ENCODE measurements around the gene XAGE1A.
"Not testable (repeated sequence)": the region's sequence is repeated elsewhere in the genome, so short reads cannot be mapped to it uniquely, and the experiment has no call there.

The XAGE1A gene, protein sequence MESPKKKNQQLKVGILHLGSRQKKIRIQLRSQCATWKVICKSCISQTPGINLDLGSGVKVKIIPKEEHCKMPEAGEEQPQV

DNA sequence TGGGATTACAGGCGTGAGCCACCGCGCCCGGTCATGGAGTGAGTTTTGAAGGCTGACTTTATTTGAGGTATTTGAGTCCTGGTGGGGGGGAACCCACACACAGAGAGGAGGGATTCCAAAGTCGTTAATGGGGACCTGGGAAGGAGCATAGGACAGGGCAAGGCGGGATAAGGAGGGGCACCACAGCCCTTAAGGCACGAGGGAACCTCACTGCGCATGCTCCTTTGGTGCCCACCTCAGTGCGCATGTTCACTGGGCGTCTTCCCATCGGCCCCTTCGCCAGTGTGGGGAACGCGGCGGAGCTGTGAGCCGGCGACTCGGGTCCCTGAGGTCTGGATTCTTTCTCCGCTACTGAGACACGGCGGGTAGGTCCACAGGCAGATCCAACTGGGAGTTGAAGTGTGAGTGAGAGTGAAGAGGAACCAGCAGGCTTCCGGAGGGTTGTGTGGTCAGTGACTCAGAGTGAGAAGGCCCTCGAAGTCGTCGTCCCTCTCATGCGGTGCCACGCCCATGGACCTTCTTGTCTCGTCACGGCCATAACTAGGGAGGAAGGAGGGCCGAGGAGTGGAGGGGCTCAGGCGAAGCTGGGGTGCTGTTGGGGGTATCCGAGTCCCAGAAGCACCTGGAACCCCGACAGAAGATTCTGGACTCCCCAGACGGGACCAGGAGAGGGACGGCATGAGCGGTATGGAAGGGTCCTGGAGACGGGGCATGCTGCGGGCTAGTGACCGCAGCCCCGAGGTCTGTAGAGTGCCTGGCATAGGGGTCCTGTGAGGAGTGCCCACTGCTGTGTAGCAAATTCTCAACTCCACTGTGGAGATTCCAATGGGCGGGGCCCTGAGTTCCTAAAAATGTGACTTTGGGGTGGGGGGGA lies at the start of gene XAGE1A:
Gene XAGE1A (plus strand): TSS at position 264 of the 874 bp plus-strand sequence. CDS start 1,554 bp downstream, outside the sequence.
- not testable (repeated sequence) for DNase-seq

DNA sequence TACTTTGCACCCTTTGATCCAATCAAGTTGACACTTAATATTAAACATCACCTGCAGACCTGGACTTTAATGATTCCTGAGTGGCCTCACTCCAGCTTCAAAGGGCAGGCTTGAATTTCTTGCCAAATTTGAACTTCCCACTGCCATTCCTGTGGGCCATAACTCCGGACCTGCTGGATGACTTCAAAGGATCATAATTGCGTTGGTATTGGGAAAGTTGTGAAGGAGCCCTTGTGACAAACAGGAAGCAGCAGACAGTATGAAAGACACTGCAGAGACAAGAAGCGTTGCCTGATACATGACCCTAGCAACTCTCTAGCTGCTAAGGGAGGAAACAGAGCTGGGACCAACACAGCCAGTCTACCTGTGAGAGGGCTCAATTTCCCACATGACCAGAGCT lies 43.6 kb upstream of the XAGE1A start:
- not testable (repeated sequence) for DNase-seq

DNA sequence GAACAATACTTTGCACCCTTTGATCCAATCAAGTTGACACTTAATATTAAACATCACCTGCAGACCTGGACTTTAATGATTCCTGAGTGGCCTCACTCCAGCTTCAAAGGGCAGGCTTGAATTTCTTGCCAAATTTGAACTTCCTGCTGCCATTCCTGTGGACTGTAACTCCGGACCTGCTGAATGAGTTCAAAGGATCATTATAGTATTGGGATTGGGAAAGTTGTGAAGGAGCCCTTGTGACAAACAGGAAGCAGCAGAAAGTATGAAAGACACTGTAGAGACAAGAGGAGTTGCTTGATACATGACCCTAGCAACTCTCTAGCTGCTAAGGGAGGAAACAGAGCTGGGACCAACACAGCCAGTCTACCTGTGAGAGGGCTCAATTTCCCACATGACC lies 24.3 kb upstream of the XAGE1A start:
- not testable (repeated sequence) for DNase-seq

DNA sequence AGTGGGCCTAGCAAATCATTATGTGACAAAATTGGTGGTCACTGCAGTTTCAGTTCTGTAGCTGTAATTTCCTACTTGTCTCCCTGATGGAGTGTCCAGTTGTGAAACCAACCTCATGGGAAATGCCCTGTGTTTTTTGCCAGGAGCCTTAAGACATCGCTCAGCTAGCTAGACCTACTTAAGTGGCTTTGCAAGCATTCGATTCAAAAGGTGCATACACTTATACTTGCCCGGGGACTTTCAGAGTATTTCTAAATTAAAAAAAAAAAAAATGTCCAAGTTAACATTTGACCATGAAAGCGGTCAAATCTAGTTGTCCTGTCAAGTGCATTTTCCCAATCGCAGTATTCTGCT lies 788 bp downstream of the XAGE1A start:
- not testable (repeated sequence) for DNase-seq

DNA sequence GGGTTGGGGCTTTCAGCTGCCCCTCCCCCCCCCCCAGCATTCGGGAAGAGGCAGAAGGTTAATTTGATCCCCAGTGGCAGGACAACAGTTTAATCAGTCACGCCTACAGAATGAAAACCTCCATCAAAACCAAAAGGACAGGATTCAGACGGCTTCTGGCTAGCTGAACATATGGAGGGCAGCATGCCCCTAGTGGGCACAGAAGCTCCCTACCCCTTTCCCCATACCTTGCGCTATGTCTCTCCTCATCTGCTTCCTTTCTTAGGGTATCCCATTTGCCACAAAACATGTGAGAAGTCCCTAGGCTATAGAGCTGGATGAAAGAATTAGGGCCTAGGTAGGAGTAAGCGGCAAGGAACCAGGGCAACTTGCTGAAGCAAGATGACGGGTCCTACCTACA lies 5.8 kb downstream of the XAGE1A start:
- not testable (repeated sequence) for DNase-seq

DNA sequence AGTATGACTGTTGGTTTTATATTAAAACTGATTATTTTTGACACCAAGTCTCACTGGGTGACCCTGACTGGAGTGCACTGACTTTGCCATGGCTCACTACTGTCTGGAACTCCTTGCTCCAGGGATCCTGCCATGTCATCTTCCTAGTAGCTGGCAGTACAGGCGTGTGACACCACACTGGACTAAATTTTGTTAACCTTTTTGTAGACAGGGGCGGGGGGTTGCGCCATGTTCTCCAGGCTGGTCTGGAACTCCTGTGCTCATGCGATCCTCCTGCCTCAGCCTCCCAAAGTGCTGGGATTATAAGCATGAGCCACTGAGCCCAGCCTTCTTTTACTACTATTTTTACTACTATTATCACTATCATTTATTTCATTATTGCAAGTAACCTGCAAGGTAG lies 8.9 kb downstream of the XAGE1A start:
- DNase-seq, result no peak

DNA sequence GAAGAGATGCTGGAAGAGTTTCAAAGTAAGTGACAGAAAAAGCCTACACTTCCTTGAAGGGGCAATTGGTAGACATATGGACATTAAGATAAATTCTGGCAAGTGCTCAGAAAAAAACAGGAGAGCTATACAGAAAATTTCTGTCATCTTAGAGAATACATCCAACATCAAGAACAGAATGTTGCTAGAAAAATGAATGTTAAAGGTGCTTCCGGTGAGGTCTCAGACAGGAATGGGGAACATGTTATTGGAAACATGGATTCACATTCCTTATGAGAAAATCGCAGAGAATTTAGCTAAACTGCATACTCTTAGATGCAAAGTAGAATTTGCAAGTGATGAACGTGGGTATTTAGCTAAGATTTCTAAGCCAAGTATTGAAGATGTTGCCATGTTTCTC lies 11.7 kb downstream of the XAGE1A start:
- no peak for DNase-seq

DNA sequence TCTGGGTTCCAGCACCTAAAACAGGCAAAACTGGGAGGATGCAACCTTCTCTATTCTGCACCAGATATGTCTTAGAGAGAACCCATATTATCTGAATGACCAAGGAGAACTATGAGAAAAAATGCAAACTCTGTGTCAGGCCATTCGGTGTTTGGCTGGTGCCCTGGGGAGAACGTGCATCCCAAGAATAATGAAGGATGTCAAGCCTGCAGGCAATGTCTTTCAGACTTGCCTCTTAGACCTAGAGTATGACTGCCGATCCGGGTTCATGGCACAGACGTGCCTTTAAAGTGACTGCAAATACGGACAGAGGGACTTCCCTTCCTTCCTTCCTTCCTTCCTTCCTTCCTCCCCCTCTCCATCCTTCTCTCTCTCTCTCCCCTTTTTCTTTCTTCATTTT lies 14.3 kb downstream of the XAGE1A start:
- no peak for DNase-seq

DNA sequence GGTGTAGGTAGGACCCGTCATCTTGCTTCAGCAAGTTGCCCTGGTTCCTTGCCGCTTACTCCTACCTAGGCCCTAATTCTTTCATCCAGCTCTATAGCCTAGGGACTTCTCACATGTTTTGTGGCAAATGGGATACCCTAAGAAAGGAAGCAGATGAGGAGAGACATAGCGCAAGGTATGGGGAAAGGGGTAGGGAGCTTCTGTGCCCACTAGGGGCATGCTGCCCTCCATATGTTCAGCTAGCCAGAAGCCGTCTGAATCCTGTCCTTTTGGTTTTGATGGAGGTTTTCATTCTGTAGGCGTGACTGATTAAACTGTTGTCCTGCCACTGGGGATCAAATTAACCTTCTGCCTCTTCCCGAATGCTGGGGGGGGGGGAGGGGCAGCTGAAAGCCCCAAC lies 15.5 kb downstream of the XAGE1A start:
- DNase-seq, result not testable (repeated sequence)

DNA sequence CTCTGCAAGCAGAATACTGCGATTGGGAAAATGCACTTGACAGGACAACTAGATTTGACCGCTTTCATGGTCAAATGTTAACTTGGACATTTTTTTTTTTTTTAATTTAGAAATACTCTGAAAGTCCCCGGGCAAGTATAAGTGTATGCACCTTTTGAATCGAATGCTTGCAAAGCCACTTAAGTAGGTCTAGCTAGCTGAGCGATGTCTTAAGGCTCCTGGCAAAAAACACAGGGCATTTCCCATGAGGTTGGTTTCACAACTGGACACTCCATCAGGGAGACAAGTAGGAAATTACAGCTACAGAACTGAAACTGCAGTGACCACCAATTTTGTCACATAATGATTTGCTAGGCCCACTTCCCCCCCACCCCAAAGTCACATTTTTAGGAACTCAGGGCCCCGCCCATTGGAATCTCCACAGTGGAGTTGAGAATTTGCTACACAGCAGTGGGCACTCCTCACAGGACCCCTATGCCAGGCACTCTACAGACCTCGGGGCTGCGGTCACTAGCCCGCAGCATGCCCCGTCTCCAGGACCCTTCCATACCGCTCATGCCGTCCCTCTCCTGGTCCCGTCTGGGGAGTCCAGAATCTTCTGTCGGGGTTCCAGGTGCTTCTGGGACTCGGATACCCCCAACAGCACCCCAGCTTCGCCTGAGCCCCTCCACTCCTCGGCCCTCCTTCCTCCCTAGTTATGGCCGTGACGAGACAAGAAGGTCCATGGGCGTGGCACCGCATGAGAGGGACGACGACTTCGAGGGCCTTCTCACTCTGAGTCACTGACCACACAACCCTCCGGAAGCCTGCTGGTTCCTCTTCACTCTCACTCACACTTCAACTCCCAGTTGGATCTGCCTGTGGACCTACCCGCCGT lies 20.7 kb downstream of the XAGE1A start:
- DNase-seq, result not testable (repeated sequence)

DNA sequence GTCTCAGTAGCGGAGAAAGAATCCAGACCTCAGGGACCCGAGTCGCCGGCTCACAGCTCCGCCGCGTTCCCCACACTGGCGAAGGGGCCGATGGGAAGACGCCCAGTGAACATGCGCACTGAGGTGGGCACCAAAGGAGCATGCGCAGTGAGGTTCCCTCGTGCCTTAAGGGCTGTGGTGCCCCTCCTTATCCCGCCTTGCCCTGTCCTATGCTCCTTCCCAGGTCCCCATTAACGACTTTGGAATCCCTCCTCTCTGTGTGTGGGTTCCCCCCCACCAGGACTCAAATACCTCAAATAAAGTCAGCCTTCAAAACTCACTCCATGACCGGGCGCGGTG lies 21.3 kb downstream of the XAGE1A start, which contains the start of gene XAGE1B:
Gene XAGE1B (minus strand): TSS at position 77 of the 339 bp plus-strand sequence. CDS start 1,536 bp downstream, outside the sequence.
- not testable (repeated sequence) for DNase-seq

DNA sequence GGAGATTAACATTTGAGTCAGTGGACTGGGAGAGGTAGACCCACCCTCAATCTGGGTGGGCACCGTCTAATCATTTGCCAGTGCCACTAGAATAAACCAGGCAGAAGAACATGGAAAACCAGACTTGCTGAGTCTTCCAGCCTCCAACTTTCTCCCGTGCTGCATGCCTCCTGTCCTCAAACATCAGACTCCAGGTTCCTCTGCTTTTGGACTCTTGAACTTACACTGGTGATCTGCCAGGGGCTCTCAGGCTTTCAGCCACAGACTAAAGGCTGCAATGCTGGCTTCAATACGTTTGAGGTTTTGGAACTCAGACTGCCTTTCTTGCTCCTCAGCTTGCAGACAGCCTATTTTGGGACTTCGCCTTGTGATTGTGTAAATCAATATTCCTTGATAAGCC lies 45.4 kb downstream of the XAGE1A start:
- not testable (repeated sequence) for DNase-seq

DNA sequence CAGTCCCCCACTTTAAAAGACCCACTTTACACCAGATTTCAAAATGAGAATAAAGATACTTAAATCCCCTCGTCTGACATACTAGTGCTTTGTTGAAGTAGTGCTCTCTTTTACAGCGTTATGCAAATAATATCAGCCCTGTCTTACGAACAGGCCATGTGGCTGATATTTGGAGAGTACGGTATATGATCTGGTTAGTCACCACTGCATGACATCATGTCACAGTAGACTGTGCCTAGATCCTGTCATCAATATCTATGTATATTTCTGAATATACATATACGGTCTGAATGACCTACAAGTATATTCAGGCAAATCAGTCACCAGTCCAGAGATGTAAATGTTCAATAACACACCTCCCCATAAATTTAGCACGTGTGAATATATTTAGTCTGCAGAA lies 46.7 kb downstream of the XAGE1A start:
- no peak for DNase-seq

DNA sequence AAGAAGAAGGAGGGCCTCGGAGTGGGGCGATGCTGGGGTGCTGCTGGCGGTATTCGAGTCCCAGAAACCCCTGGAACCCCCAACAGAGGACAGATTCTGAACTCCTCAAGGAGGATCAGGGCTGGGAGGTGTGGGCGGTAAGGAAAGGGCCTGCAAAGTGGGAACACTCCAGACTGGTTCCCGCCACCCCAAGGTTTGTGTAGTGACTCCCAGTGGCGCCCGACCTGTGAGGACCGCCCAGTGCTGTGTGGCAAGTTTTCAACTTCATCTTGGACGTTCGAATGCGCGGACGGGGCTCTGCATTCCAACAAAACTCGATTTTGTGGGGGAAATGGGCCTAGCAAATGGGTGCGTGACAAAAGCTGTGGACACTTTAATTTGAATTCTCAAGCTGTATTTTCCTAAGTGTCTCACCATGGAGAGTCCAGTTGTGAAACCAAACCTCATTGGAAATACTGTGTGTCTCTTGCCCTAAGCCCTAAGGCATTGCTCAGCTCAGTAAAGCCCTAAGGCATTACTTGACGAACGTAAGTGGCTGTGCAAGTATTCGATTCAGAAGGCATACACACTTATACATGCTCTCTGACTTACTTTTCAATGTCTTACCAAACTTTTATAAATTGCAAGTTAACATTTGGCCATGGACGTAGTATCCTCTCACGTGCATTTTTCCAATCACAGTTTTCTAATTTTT lies 48.7 kb downstream of the XAGE1A start:
- DNase-seq, result no peak

DNA sequence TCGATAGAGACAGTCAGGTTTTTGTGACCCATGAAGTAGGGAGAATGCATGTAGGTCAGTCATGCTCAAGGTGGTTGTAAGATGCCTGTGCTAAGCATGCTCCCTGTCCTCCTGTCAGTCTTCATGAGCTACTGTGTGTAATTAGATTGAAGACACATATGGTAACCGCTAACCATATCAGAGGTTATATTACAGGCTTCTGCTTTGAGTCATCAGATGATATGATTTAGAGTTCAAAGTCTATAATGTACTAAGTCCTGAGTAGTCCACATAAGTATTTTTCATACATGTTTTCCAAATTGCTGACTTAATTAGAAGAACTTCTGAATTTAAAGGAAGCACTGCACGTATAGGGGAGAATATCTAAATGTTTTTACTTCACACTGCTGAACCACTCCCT lies 53.2 kb downstream of the XAGE1A start:
- not testable (repeated sequence) for DNase-seq
